HG03045 (cell line): ENCODE measurements around the gene IL1F10.

Source experiments
- ATAC-seq: cut with Tn5 transposase; IDR thresholded peaks from one replicate; pipeline ENCODE4 v1.9.1; 2021; ENCODE audit warnings: mild to moderate bottlenecking, moderate library complexity; ENCODE audit not compliant: unreplicated experiment

IL1F10 gene

GRCh38 chr2:113111823-113112287 lies 44.1 kb downstream of the IL1F10 start:
- no peak for ATAC-seq

DNA sequence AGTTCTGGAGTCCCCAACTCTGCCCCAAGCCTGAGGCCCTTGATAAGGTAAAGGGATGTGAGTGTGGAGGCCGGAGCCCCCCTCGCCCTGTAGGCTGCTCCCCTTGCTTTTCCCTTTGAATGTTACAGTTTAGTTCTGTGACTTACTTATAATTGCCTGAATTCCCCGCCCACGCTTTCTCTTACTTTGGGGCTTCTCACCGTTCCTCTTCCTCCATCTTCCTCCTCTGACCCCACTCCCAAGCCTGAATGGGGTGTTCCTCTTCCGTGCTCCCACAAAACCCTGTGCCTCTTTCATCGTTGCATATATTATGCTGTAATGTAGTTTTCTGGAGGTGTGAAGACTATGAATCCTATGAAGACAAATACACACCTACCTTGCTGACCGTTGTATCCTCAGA lies 44.7 kb downstream of the IL1F10 start:
- no peak for ATAC-seq

DNA sequence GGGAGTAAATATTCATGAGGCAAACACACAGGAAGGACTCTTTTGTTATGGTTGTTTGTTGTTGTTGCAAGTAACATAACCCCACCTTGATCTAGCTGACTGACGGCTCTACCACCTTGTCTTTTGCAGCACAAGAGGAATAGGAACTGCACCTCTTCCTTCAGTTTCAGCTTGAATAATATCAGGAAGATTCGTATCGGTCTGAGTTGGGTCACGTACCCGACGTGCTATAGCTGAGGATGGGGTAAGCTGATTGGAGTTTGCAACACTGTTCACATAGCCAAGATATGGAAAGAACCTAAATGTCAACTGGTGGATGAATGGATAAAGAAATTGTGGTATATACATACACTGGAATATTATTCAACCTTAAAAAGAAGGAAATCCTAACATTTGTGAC lies 45.1 kb downstream of the IL1F10 start:
- no peak for ATAC-seq

DNA sequence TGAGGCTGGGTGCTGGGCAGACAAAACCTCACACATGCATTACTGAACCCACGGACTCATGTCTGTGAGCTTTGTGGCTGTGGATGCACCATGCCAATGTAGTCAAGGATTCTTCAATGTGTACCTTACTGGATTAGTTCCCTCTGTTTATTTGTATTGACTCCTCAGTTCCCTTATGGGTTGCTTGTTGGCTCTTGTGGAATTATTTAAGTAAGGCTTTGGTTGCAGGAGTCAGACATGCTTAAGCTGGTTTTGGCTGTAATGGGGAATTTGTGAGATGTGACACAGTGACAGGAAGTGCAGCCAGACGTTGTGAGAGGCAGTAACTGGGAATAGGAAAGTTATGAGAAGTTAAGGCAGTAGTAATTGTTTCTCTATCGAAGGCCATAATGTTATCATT lies 46.0 kb downstream of the IL1F10 start:
- no peak for ATAC-seq

DNA sequence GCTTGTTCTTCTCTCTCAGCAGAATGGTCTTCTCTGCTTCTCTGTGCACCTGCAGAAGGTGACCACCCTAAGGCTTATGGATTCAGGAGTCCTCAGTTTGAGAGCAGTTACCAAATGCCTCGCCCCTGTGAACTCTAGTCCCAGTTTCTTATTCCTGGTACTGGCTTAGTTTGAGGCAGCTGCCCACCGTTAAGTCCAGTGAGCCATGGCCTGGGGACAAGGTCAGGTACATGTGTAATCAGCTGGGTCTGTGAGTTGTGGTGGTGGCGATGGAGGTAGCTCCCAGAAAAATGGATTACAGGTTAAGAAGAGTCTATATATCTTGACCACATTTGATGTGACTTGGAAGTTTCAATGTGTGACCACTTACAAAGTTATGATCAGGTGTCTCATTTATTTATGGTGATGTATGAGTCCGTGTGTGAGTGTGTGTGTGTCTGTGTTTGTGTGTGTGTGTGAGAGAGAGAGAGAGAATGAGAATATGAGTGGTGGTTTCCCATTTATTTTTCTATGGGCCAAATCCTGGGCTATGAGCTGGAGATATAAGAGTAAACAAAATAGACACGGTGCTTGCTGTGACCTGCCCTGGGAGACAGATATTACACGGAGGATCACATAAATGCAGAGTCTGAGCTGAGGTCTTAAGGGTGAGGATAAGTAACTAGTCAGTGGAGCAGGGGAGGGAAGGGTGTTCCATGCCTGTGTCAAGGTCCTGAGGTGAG lies 46.6 kb downstream of the IL1F10 start:
- no peak for ATAC-seq

- no peak for ATAC-seq
Measured at GRCh38 chr2:113114996-113115395, 47.2 kb downstream of the IL1F10 start.

GRCh38 chr2:113116100-113116958 lies 48.6 kb downstream of the IL1F10 start:
- ATAC-seq = no peak

GRCh38 chr2:113117541-113118262 lies 49.9 kb downstream of the IL1F10 start:
- no peak for ATAC-seq

DNA sequence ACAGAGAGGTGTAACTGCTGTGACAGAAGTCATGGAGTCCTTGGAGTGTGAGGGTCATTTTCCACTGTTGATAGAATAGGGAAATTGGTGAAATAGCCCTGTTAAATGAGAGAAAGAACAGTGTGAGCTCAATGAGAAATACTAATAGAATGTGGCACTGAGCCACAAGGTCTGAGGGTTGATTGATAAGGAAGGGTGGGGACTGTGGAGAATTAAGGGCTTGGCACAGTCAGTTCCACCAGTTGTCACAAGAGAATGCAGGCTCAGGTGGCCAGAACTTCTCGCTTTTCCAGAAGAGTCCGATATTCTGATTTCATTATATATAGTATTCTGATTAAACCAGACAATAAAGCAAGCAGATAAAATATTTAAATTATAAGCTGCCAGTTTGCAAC lies 50.5 kb downstream of the IL1F10 start:
- ATAC-seq = no peak

- ATAC-seq = no peak
Measured at GRCh38 chr2:113119111-113119510, 51.3 kb downstream of the IL1F10 start.

GRCh38 chr2:113120861-113121260 lies 53.1 kb downstream of the IL1F10 start:
- ATAC-seq = no peak

- no peak for ATAC-seq
Measured at GRCh38 chr2:113122364-113122763, 54.6 kb downstream of the IL1F10 start.

- ATAC-seq = no peak
Measured at GRCh38 chr2:113123726-113124125, 56.0 kb downstream of the IL1F10 start.

GRCh38 chr2:113124181-113124961 lies 56.6 kb downstream of the IL1F10 start:
- no peak for ATAC-seq
